ENCODE measurements around the gene SBF2. TPM values are rescaled to one million over a fixed set of nuclear protein-coding genes. Genes with fewer than 3 reads are reported as not detected.

Gene SBF2
- total and polyA plus RNA-seq, 2 of the 13 experiments (the other 11 are each of a cell fraction or from before 2014, with no cell fraction given): 24.0 to 45.8 TPM

DNA sequence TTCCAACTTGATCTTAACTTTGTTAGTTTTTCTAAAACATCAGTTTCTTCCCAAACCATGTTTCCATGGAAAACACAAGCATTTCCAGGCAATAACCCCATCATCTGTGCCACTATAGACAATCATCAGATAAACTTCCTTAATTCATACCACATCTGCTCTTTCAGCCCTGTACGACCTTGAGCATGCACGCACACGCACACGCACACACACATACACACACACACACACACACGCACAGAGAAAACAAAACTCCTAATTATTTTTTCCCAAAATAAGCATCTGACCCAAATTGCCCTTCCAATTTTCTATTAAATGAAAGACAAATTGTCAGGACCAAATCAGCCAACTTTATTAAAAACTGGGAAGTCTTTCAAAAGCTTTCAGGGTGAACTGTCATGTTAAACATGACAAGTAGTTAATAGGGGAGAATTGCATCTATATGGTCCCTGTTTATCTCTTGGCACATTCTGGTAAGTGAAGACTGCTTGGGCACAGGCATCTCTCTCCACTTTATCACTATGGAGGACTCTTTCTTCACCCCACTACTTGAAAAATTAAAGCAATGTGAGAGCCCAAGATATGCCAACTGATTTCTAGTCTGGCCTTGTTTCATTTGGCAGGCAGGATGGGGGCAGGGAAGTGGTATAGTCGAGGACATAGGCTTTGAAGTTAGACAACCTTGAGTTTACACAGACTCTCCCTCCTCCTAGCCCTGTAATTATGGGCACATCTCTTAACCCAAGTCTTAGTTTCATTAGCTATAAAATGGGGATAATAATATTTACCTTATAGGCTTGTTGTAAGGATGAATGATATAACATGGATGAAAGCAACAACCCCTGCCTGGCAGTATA is 25.9 kb upstream of the SBF2 start:
- Histone ChIP-seq H3K27me3 (ENCODE audit: control insufficient read depth in 1 of 2, insufficient read depth in 2 of 2, low read length in 2 of 2) (no peaks in the 10 kb centered on the region), H3K4me2 (ENCODE audit: low read depth, low read length) (no peak overlapping the region), H4K20me1 (ENCODE audit: insufficient read depth, low read length) (no peaks in the 10 kb centered on the region), H2AFZ (ENCODE audit: low read length) (no peak overlapping the region), H3K9me3 (ENCODE audit: low read length) (no peaks in the 10 kb centered on the region), H3K4me3 (replicated peaks in 1 of 3; ENCODE audit: insufficient read depth in 1 of 3, low read depth in 2 of 3, low read length in 3 of 3) (no peak overlapping the region), H3K27ac (ENCODE audit: extremely low read length, insufficient read depth, low read length) (no peak overlapping the region), H3K4me1 (ENCODE audit: insufficient read depth, low read length) (peaks cover 62% of the 10 kb centered on the region), H3K9ac (ENCODE audit: insufficient read depth, low read depth, low read length) (no peak overlapping the region), H3K79me2 (ENCODE audit: insufficient read depth, low read length) (no peaks in the 10 kb centered on the region), H3K36me3 (replicated peaks in 1 of 2; ENCODE audit: control insufficient read depth in 1 of 2, insufficient read depth in 2 of 2, low read length in 2 of 2) (no peaks in the 10 kb centered on the region)
- 78% methylated on average over 6 of the region's 6 CpGs for WGBS (ENCODE audit: low lambda C conversion rate)
- TF ChIP-seq, protein P1, sequence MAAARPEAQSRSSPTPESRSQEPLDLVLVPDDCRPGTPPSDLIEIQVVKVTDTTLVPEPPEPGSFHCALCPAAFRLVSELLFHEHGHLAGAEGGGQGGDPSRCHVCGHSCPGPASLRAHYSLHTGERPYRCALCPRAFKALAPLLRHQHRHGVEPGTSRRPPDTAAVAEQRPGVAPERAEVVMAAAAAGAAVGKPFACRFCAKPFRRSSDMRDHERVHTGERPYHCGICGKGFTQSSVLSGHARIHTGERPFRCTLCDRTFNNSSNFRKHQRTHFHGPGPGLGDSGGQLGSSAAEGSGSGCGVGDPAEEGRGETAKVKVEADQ (CRISPR knock-in tag; IDR thresholded peaks at IDR 0.05; ENCODE audit: borderline replicate concordance): no peak
- TF ChIP-seq TCF7L2 (IDR thresholded peaks at IDR 0.05; ENCODE audit: low read depth, low read length): no peak
- ATAC-seq (no peak), FAIRE-seq (no peak), DNase-seq (ENCODE audit: low spot score) (no peak)
- no TSS peak for BruUV-seq (replicated peaks)
- CTCF ChIA-PET (ENCODE audit: low intra/inter-chr PET ratio, low total read pairs): no interaction called here
- in situ Hi-C loops (cut with HindIII; ENCODE audit: extremely low pct_ligation_motif_present, low pct_unique_long_range_greater_than_20kb) (loop anchor here (10.0 kb wide), 2 partner anchors 465 to 555 kb away; no protein-coding TSS in a partner anchor), intact Hi-C loops (cut with micrococcal nuclease; ENCODE audit: unreplicated experiment) (loop anchor here (5.0 kb wide), 1 partner anchor 458 kb away; no protein-coding TSS in a partner anchor)
- POLR2A ChIA-PET: interaction anchor here (1.2 kb wide), 1 partner anchor 560 kb away, joined by 4 read pairs; no protein-coding TSS in a partner anchor

GRCh38 chr11:10318527-10318802 is 24.4 kb upstream of the SBF2 start:
- Histone ChIP-seq H3K4me1 (ENCODE audit: insufficient read depth, low read length) (peaks cover 58% of the 10 kb centered on the region), H3K36me3 (replicated peaks in 1 of 2; ENCODE audit: control insufficient read depth in 1 of 2, insufficient read depth in 2 of 2, low read length in 2 of 2) (no peaks in the 10 kb centered on the region), H3K27me3 (ENCODE audit: control insufficient read depth in 1 of 2, insufficient read depth in 2 of 2, low read length in 2 of 2) (no peaks in the 10 kb centered on the region), H3K4me2 (ENCODE audit: low read depth, low read length) (no peak overlapping the region), H3K9ac (ENCODE audit: insufficient read depth, low read depth, low read length) (no peak overlapping the region), H3K9me3 (ENCODE audit: low read length) (no peaks in the 10 kb centered on the region), H3K79me2 (ENCODE audit: insufficient read depth, low read length) (no peaks in the 10 kb centered on the region), H4K20me1 (ENCODE audit: insufficient read depth, low read length) (no peaks in the 10 kb centered on the region), H3K27ac (ENCODE audit: extremely low read length, insufficient read depth, low read length) (no peak overlapping the region), H3K4me3 (replicated peaks in 1 of 3; ENCODE audit: insufficient read depth in 1 of 3, low read depth in 2 of 3, low read length in 3 of 3) (no peak overlapping the region), H2AFZ (ENCODE audit: low read length) (no peak overlapping the region)
- FAIRE-seq (no peak), DNase-seq (ENCODE audit: low spot score) (no peak), ATAC-seq (no peak)
- in situ Hi-C loops (cut with HindIII; ENCODE audit: extremely low pct_ligation_motif_present, low pct_unique_long_range_greater_than_20kb) (no loop called here), intact Hi-C loops (cut with micrococcal nuclease; ENCODE audit: unreplicated experiment) (no loop called here)
- no TSS peak for BruUV-seq (replicated peaks)
- no peak for TF ChIP-seq ZNF547 (CRISPR knock-in tag; IDR thresholded peaks at IDR 0.05)
- no peak for TF ChIP-seq ZNF180 (CRISPR knock-in tag; IDR thresholded peaks at IDR 0.05; ENCODE audit: borderline replicate concordance, low read depth)
- TF ChIP-seq BRF2 (CRISPR knock-in tag; IDR thresholded peaks at IDR 0.05): no peak
- ChIA-PET POLR2A (interaction anchor here (1.3 to 1.9 kb wide), 2 partner anchors 13 to 21 kb away, joined by 3 to 11 read pairs; partner anchors contain the start of gene ADM), CTCF (ENCODE audit: low intra/inter-chr PET ratio, low total read pairs) (interaction anchor here (0.6 kb wide), 1 partner anchor 111 kb away, joined by 3 read pairs; no protein-coding TSS in a partner anchor)
- 75% methylated on average over 3 of the region's 3 CpGs for WGBS (ENCODE audit: low lambda C conversion rate)
